Keratinocyte (primary cell): ENCODE data around the gene PPP5C. TPM values are rescaled to one million over a fixed set of nuclear protein-coding genes. Genes with fewer than 3 reads are reported as not detected.
"Not testable (repeated sequence)": the region's sequence is repeated elsewhere in the genome, so short reads cannot be mapped to it uniquely, and the experiment has no call there.

Source experiments
- DNase-seq: peaks from one replicate; pipeline ENCODE4 v3.0.0-alpha.2; 2011; ENCODE audit warnings: low read depth, missing footprints, low spot score
- FAIRE-seq: peaks from 2 replicates; lab custom pipeline; 2011; peaks lifted over from hg19 to GRCh38; lab: Jason Lieb, UNC
- H2AFZ ChIP-seq: 2 replicates; pipeline ENCODE4 v1.6.0; 2012; ENCODE audit warnings: low read length, control low read depth, inconsistent platforms; ENCODE audit not compliant: control insufficient read depth
- H3K27ac ChIP-seq: 2 replicates; pipeline ENCODE4 v1.5.1; 2011; ENCODE audit warnings: low read length; ENCODE audit not compliant: control insufficient read depth, insufficient read depth
- H3K27me3 ChIP-seq: 3 replicates; pipeline ENCODE4 v1.6.0; 2011; ENCODE audit warnings: low read length; ENCODE audit not compliant: control insufficient read depth, insufficient read depth; ENCODE audit errors: extremely low read depth
- H3K36me3 ChIP-seq, 2 experiments: 2 replicates in 1 of 2; 3 replicates in 1 of 2; pipeline ENCODE4 v1.5.1; 2011; ENCODE audit warnings: low read length in 2 of 2, mild to moderate bottlenecking in 1 of 2; ENCODE audit not compliant: control insufficient read depth in 2 of 2, insufficient read depth in 2 of 2; ENCODE audit errors: extremely low read depth in 1 of 2
- H3K4me1 ChIP-seq: 3 replicates; pipeline ENCODE4 v1.5.1; 2011; ENCODE audit warnings: low read length; ENCODE audit not compliant: control insufficient read depth, insufficient read depth; ENCODE audit errors: extremely low read depth
- H3K4me2 ChIP-seq: 3 replicates; pipeline ENCODE4 v1.6.0; 2011; ENCODE audit warnings: low read depth, low read length; ENCODE audit not compliant: control insufficient read depth, insufficient read depth; ENCODE audit errors: extremely low read depth
- H3K4me3 ChIP-seq, 3 experiments: fragments of 200-600 bp in 1 of 3; sonication (generic) in 1 of 3; 2 replicates in 2 of 3; 3 replicates in 1 of 3; pipeline ENCODE4 v1.5.1; 2011 to 2016; ENCODE audit warnings: low read length in 3 of 3, mild to moderate bottlenecking in 3 of 3, control low read depth in 2 of 3, inconsistent platforms in 1 of 3, low read depth in 1 of 3, mixed read lengths in 1 of 3, mixed run types in 1 of 3, moderate library complexity in 1 of 3; ENCODE audit not compliant: control insufficient read depth in 2 of 3, insufficient read depth in 2 of 3; ENCODE audit errors: extremely low read depth in 1 of 3
- H3K79me2 ChIP-seq: 2 replicates; pipeline ENCODE4 v1.6.0; 2012; ENCODE audit warnings: low read length; ENCODE audit not compliant: control insufficient read depth, insufficient read depth
- H3K9ac ChIP-seq: 3 replicates; pipeline ENCODE4 v1.6.0; 2011; ENCODE audit warnings: low read length; ENCODE audit not compliant: control insufficient read depth, insufficient read depth; ENCODE audit errors: extremely low read depth
- H3K9me1 ChIP-seq: 3 replicates; pipeline ENCODE4 v1.6.0; 2011; ENCODE audit warnings: low read length; ENCODE audit not compliant: control insufficient read depth, insufficient read depth; ENCODE audit errors: extremely low read depth
- H3K9me3 ChIP-seq: 2 replicates; pipeline ENCODE4 v1.5.1; 2012; ENCODE audit warnings: low read depth, low read length; ENCODE audit not compliant: control insufficient read depth
- H4K20me1 ChIP-seq: 3 replicates; pipeline ENCODE4 v1.6.0; 2011; ENCODE audit warnings: low read length; ENCODE audit not compliant: control insufficient read depth, insufficient read depth; ENCODE audit errors: extremely low read depth
- CTCF ChIP-seq, 3 experiments: IDR thresholded peaks in 1 of 3; conservative IDR thresholded peaks in 1 of 3; optimal IDR thresholded peaks in 1 of 3; 2 replicates in 2 of 3; 3 replicates in 1 of 3; pipeline versions ENCODE3 to v1.5.1; 2011; ENCODE audit warnings: low read length in 3 of 3, mild to moderate bottlenecking in 3 of 3, moderate library complexity in 2 of 3, control low read depth in 1 of 3, inconsistent platforms in 1 of 3; ENCODE audit not compliant: insufficient read depth in 2 of 3; ENCODE audit errors: extremely low read depth in 1 of 3
- EZH2 ChIP-seq: IDR thresholded peaks from one replicate; pipeline ENCODE4 v1.6.1; 2012; ENCODE audit warnings: inconsistent platforms, mild to moderate bottlenecking, low read length, moderate library complexity
- dilution Hi-C: fragments of 300-500 bp; cut with MboI; formaldehyde crosslinking; loops from one replicate; pipeline ENCODE4 v1.7.0; 2020; ENCODE audit warnings: low sequenced_read_pairs; ENCODE audit not compliant: extremely low pct_ligation_motif_present
- polyA plus RNA-seq, 5 experiments: library from polyadenylated mRNA; depleted of rRNA in 3 of 5; stranded (reverse) in 3 of 5; stranded (forward) in 1 of 5; unstranded in 1 of 5; fragments of >200 nt; gene quantifications; 1 replicate in 1 of 5; 2 replicates in 3 of 5; 3 replicates in 1 of 5; pipeline versions ENCODE4 v1.2.1 to v1.2.3, GENCODE V29; 2011 to 2012; ENCODE audit warnings: missing spikeins in 2 of 5, low read depth in 1 of 5, low replicate concordance in 1 of 5

Gene PPP5C
- polyA plus RNA-seq, 1 donor (not counting 4 experiments of a cell fraction or from before 2014, with no cell fraction given): 97.5 TPM

- DNase-seq (no peak), FAIRE-seq (no peak)
- H3K79me2 ChIP-seq: no peaks in the 10 kb centered on the region
- no peaks in the 10 kb centered on the region for H3K9me3 ChIP-seq
- no peaks in the 10 kb centered on the region for H3K36me3 ChIP-seq
- H3K4me2 ChIP-seq: no peak overlapping the region
- no peak for TF ChIP-seq EZH2
- TF ChIP-seq CTCF (optimal IDR thresholded peaks at IDR 0.05 in 1 of 3, IDR thresholded peaks at IDR 0.05 in 1 of 3, conservative IDR thresholded peaks at IDR 0.05 in 1 of 3; ENCODE audit: extremely low read depth in 1 of 3, insufficient read depth in 2 of 3, low read length in 3 of 3): no peak
- H3K4me1 ChIP-seq: peaks cover 11% of the 10 kb centered on the region
- no peak overlapping the region for H2AFZ ChIP-seq
- no peak overlapping the region for H3K4me3 ChIP-seq
- no peak overlapping the region for H3K9ac ChIP-seq
- peaks cover 28% of the 10 kb centered on the region for H3K27me3 ChIP-seq
- no peaks in the 10 kb centered on the region for H4K20me1 ChIP-seq
- no peak overlapping the region for H3K27ac ChIP-seq
- H3K9me1 ChIP-seq: no peaks in the 10 kb centered on the region
- dilution Hi-C loops: no loop called here
These were observed 83.1 kb downstream of the PPP5C start for GRCh38 chr19:46429999-46430398.

- FAIRE-seq: no peak
These were observed 84.9 kb downstream of the PPP5C start for GRCh38 chr19:46431824-46432223.

GRCh38 chr19:46433470-46433869 lies 86.6 kb downstream of the PPP5C start:
- H3K4me3 ChIP-seq, H2AFZ ChIP-seq, H3K27ac ChIP-seq, H3K36me3 ChIP-seq, H3K79me2 ChIP-seq, FAIRE-seq, H3K9me1 ChIP-seq, H3K9ac ChIP-seq, H4K20me1 ChIP-seq, DNase-seq, H3K27me3 ChIP-seq, H3K4me2 ChIP-seq, H3K4me1 ChIP-seq, H3K9me3 ChIP-seq, dilution Hi-C loops: not testable (repeated sequence)

More at GRCh38 chr19:46431824-46432223, 84.9 kb downstream of the PPP5C start:
- Histone ChIP-seq H3K27me3 (peaks cover 19% of the 10 kb centered on the region), H3K9me1 (no peaks in the 10 kb centered on the region), H3K36me3 (no peaks in the 10 kb centered on the region), H3K4me2 (no peak overlapping the region), H2AFZ (no peak overlapping the region), H3K9me3 (no peaks in the 10 kb centered on the region), H4K20me1 (no peaks in the 10 kb centered on the region), H3K4me3 (no peak overlapping the region), H3K27ac (no peak overlapping the region), H3K4me1 (peaks cover 6% of the 10 kb centered on the region), H3K79me2 (no peaks in the 10 kb centered on the region), H3K9ac (no peak overlapping the region)
- no peak for DNase-seq
- dilution Hi-C loops: no loop called here
- TF ChIP-seq EZH2 (no peak), CTCF (optimal IDR thresholded peaks at IDR 0.05 in 1 of 3, IDR thresholded peaks at IDR 0.05 in 1 of 3, conservative IDR thresholded peaks at IDR 0.05 in 1 of 3; ENCODE audit: extremely low read depth in 1 of 3, insufficient read depth in 2 of 3, low read length in 3 of 3) (no peak)
